Vagina (tissue), 2 donors: ENCODE results near the gene KCNH8. TPM values are rescaled to one million over a fixed set of nuclear protein-coding genes. Genes with fewer than 3 reads are reported as not detected.

Experiments
- DNase-seq, 2 donors: peaks; one replicate each; pipeline ENCODE4 v3.0.0-alpha.2; 2017; ENCODE audit errors: extremely low spot score in 2 of 2
- H3K27ac ChIP-seq: fragments of 200-600 bp; sonication (generic); one replicate; pipeline ENCODE4 v1.5.1; 2019
- H3K27me3 ChIP-seq: fragments of 200-600 bp; sonication (generic); one replicate; pipeline ENCODE4 v1.5.1; 2019
- H3K36me3 ChIP-seq, 2 donors: fragments of 200-600 bp; sonication (generic); one replicate each; pipeline ENCODE4 v1.5.1; 2017 to 2019
- H3K4me1 ChIP-seq: fragments of 200-600 bp; sonication (generic); one replicate; pipeline ENCODE4 v1.5.1; 2019
- H3K4me3 ChIP-seq, 2 donors: fragments of 200-600 bp; sonication (generic); 1 replicate in 1 of 2; 2 replicates in 1 of 2; pipeline ENCODE4 v1.5.1; 2016 to 2019
- H3K9me3 ChIP-seq: fragments of 200-600 bp; sonication (generic); one replicate; pipeline ENCODE4 v1.5.1; 2019
- CTCF ChIP-seq, 3 experiments: fragments of 450-650 bp in 2 of 3; fragments of 200-600 bp in 1 of 3; sonication (generic) in 1 of 3; IDR thresholded peaks; one replicate each; pipeline ENCODE4 v1.5.1; 2017 to 2019; ENCODE audit warnings: antibody characterized with exemption in 3 of 3, mild to moderate bottlenecking in 2 of 3, moderate library complexity in 2 of 3
- POLR2A ChIP-seq, 2 donors: fragments of 450-650 bp; IDR thresholded peaks; one replicate each; pipeline ENCODE4 v1.6.1; 2017; ENCODE audit warnings: antibody characterized with exemption in 2 of 2, mild to moderate bottlenecking in 2 of 2, moderate library complexity in 2 of 2
- POLR2AphosphoS5 ChIP-seq, 2 donors: sonication (generic); formaldehyde crosslinking; IDR thresholded peaks; one replicate each; pipeline ENCODE4 v1.9.0; 2017; ENCODE audit warnings: antibody characterized with exemption in 2 of 2, mild to moderate bottlenecking in 2 of 2, low read depth in 1 of 2; ENCODE audit not compliant: insufficient read depth in 1 of 2
- intact Hi-C: fragments of 100-400 bp; cut with DNase I; formaldehyde crosslinking; loops from one replicate; pipeline ENCODE4 v1.15.1; 2023
- total RNA-seq: library from RNA; depleted of rRNA; stranded (reverse); fragments of >200 nt; gene quantifications from one replicate; pipeline ENCODE4 v1.2.3, GENCODE V29; 2016

KCNH8 gene
- total RNA-seq, 1 donor from 2014 or later, result 2.0 TPM

- no peak overlapping the region for H3K27ac ChIP-seq
- intact Hi-C loops, result no loop called here
- TF ChIP-seq CTCF (IDR thresholded peaks at IDR 0.05), result no peak
- no peak for TF ChIP-seq POLR2A (IDR thresholded peaks at IDR 0.05)
- no peak for TF ChIP-seq POLR2AphosphoS5 (IDR thresholded peaks at IDR 0.05; ENCODE audit: insufficient read depth in 1 of 2, low read depth in 1 of 2)
- no peaks in the 10 kb centered on the region for H3K27me3 ChIP-seq
- no peaks in the 10 kb centered on the region for H3K36me3 ChIP-seq
- H3K4me1 ChIP-seq, result no peaks in the 10 kb centered on the region
- H3K9me3 ChIP-seq, result no peaks in the 10 kb centered on the region
- DNase-seq, result no peak
- H3K4me3 ChIP-seq, result no peak overlapping the region
Observed at GRCh38 chr3:19331931-19332330, 183.6 kb downstream of the KCNH8 start.

GRCh38 chr3:19334120-19334519 is 185.8 kb downstream of the KCNH8 start:
- Histone ChIP-seq H3K27me3 (no peaks in the 10 kb centered on the region), H3K36me3 (no peaks in the 10 kb centered on the region), H3K4me3 (no peak overlapping the region), H3K9me3 (no peaks in the 10 kb centered on the region), H3K27ac (no peak overlapping the region), H3K4me1 (no peaks in the 10 kb centered on the region)
- DNase-seq, result no peak
- intact Hi-C loops, result no loop called here
- TF ChIP-seq CTCF (IDR thresholded peaks at IDR 0.05) (no peak), POLR2AphosphoS5 (IDR thresholded peaks at IDR 0.05; ENCODE audit: insufficient read depth in 1 of 2, low read depth in 1 of 2) (no peak), POLR2A (IDR thresholded peaks at IDR 0.05) (no peak)

GRCh38 chr3:19338769-19339168 is 190.5 kb downstream of the KCNH8 start:
- intact Hi-C loops, result no loop called here
- no peak overlapping the region for H3K4me3 ChIP-seq
- H3K9me3 ChIP-seq, result no peaks in the 10 kb centered on the region
- H3K27ac ChIP-seq, result no peak overlapping the region
- H3K4me1 ChIP-seq, result no peaks in the 10 kb centered on the region
- no peaks in the 10 kb centered on the region for H3K36me3 ChIP-seq
- TF ChIP-seq POLR2AphosphoS5 (IDR thresholded peaks at IDR 0.05; ENCODE audit: insufficient read depth in 1 of 2, low read depth in 1 of 2), result no peak
- no peak for TF ChIP-seq POLR2A (IDR thresholded peaks at IDR 0.05)
- TF ChIP-seq CTCF (IDR thresholded peaks at IDR 0.05), result no peak
- no peaks in the 10 kb centered on the region for H3K27me3 ChIP-seq
- no peak for DNase-seq

- H3K4me1 ChIP-seq, result no peaks in the 10 kb centered on the region
- no peaks in the 10 kb centered on the region for H3K36me3 ChIP-seq
- no peak for DNase-seq
- no peaks in the 10 kb centered on the region for H3K27me3 ChIP-seq
- TF ChIP-seq CTCF (IDR thresholded peaks at IDR 0.05) (no peak), POLR2AphosphoS5 (IDR thresholded peaks at IDR 0.05; ENCODE audit: insufficient read depth in 1 of 2, low read depth in 1 of 2) (no peak), POLR2A (IDR thresholded peaks at IDR 0.05) (no peak)
- H3K4me3 ChIP-seq, result no peak overlapping the region
- intact Hi-C loops, result no loop called here
- H3K9me3 ChIP-seq, result no peaks in the 10 kb centered on the region
- no peak overlapping the region for H3K27ac ChIP-seq
Observed at GRCh38 chr3:19342389-19342788, 194.1 kb downstream of the KCNH8 start.

- Histone ChIP-seq H3K9me3 (no peaks in the 10 kb centered on the region), H3K4me3 (no peak overlapping the region), H3K36me3 (no peaks in the 10 kb centered on the region), H3K27me3 (no peaks in the 10 kb centered on the region), H3K4me1 (peaks cover 4% of the 10 kb centered on the region), H3K27ac (no peak overlapping the region)
- DNase-seq, result no peak
- intact Hi-C loops, result no loop called here
- TF ChIP-seq CTCF (IDR thresholded peaks at IDR 0.05), result no peak
- no peak for TF ChIP-seq POLR2A (IDR thresholded peaks at IDR 0.05)
- no peak for TF ChIP-seq POLR2AphosphoS5 (IDR thresholded peaks at IDR 0.05; ENCODE audit: insufficient read depth in 1 of 2, low read depth in 1 of 2)
Observed at GRCh38 chr3:19346759-19347158, 198.4 kb downstream of the KCNH8 start.
